ENCODE data around the gene MTERF4. TPM values are rescaled to one million over a fixed set of nuclear protein-coding genes. Genes with fewer than 3 reads are reported as not detected.

Gene MTERF4
- total RNA-seq, 2 donors from 2014 or later, result 24.6 to 39.4 TPM

DNA sequence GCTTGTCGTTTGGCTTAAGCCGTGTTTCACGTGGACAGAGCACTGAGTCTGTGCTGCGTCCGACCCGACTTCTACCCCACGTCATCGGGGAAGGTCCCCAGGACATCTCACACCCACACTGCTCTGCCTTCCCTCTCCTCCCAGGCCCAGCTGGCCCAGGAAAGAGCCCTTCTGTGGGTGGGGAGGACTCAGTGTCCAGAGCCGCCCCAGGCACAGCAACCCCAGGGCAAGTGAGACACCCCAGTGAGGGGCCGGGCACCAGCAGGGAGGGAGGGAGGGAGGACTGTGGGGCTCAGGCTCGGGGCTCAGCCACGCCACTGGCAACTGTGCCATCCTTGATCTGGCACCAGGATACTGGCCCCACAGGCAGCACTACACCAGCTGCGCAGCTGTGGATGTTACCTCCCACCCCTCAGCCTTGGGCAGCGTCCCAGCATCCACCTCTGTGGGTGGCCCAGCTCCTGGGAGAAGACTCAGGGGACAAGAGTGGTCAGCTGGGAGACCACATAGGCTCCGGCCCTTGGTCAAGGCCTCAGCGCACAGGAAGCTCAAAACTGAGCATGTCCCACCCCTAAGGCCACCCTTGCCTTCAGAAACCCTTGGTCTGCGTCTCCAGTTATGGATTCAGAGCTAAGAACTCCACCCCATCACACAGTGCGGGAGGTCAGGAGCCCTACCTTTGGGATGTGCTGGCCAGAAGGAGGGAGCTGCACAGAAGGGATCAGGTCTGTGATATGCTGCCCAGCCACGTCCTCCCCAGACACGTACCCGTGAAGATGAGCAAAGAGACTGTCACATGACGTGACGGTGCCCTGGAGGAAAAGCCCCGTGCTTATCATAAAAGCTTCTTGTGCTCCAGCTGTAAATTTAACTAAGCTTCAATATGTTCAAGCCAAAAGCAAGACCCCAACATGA is 35.4 kb upstream of the MTERF4 start:
- no peaks in the 10 kb centered on the region for H3K36me3 ChIP-seq
- no peaks in the 10 kb centered on the region for H3K4me1 ChIP-seq (ENCODE audit: control insufficient read depth in 1 of 2, low read depth in 2 of 2)
- DNase-seq (ENCODE audit: low spot score), result no peak
- H3K9me3 ChIP-seq, result no peaks in the 10 kb centered on the region
- TF ChIP-seq, protein P1, sequence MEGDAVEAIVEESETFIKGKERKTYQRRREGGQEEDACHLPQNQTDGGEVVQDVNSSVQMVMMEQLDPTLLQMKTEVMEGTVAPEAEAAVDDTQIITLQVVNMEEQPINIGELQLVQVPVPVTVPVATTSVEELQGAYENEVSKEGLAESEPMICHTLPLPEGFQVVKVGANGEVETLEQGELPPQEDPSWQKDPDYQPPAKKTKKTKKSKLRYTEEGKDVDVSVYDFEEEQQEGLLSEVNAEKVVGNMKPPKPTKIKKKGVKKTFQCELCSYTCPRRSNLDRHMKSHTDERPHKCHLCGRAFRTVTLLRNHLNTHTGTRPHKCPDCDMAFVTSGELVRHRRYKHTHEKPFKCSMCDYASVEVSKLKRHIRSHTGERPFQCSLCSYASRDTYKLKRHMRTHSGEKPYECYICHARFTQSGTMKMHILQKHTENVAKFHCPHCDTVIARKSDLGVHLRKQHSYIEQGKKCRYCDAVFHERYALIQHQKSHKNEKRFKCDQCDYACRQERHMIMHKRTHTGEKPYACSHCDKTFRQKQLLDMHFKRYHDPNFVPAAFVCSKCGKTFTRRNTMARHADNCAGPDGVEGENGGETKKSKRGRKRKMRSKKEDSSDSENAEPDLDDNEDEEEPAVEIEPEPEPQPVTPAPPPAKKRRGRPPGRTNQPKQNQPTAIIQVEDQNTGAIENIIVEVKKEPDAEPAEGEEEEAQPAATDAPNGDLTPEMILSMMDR (IDR thresholded peaks at IDR 0.05), result no peak
- no peaks in the 10 kb centered on the region for H3K27me3 ChIP-seq (replicated peaks; ENCODE audit: insufficient read depth)
- no peak overlapping the region for H3K27ac ChIP-seq
- no peak for ATAC-seq (ENCODE audit: insufficient number of reproducible peaks, low FRiP score, low read depth)
- no peak overlapping the region for H3K4me3 ChIP-seq

DNA sequence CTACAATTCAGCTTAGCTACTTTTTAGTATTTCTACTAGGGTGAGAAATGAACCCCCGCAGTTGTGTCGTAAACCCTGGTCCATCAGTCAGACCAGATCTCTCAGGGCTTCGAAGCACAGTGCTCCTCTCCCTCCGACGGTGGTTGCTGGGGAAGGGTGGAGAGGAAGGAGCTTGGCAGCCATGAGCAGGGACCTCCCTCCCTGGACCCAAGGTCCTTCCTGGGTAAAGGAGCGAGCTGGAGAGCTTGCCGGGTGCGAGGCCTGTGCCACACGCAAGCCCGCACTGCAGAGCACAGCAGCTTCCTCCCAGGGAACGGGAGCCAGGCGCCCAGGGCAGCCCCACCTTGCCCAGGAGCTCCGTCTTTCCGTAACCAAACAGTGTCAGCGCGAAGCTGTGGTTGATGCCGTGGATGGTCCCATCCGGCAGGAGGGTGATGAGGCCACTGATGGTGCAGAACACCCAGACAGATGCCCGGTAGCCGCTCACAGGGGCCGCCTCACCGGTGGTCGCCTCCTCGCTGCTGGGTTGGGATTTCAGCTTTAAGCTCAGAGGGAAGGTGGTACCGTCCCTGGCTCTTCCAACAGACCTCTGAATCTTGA is 34.7 kb upstream of the MTERF4 start:
- Histone ChIP-seq H3K4me3 (no peak overlapping the region), H3K9me3 (no peaks in the 10 kb centered on the region), H3K4me1 (ENCODE audit: control insufficient read depth in 1 of 2, low read depth in 2 of 2) (no peaks in the 10 kb centered on the region), H3K36me3 (no peaks in the 10 kb centered on the region), H3K27me3 (replicated peaks; ENCODE audit: insufficient read depth) (no peaks in the 10 kb centered on the region), H3K27ac (no peak overlapping the region)
- TF ChIP-seq, protein P1 (IDR thresholded peaks at IDR 0.05), result no peak
- no peak for DNase-seq (ENCODE audit: low spot score)
- ATAC-seq (ENCODE audit: insufficient number of reproducible peaks, low FRiP score, low read depth), result no peak

DNA sequence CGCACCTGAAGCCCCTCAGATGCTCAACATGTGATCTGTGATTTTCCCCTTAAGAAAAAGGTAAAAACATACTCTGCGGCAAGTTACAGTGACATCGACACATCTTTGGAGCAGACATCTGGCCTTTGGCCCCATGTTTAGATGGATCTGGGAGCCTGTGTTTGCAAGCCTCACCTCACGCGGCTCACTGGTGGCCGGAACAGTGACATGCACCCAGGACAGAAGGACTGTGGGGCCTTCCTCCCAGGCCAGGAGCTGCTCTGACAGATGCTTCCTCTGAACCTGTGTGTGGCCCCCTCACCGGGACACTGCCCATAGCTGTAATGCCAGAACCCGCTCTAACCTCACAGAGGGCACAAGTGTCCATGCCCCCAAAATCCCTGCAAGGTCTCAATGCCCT is 34.1 kb upstream of the MTERF4 start:
- no peak overlapping the region for H3K4me3 ChIP-seq
- DNase-seq (ENCODE audit: low spot score) (no peak), ATAC-seq (ENCODE audit: insufficient number of reproducible peaks, low FRiP score, low read depth) (no peak)
- H3K36me3 ChIP-seq, result no peaks in the 10 kb centered on the region
- TF ChIP-seq, protein P1 (IDR thresholded peaks at IDR 0.05), result no peak
- no peaks in the 10 kb centered on the region for H3K27me3 ChIP-seq (replicated peaks; ENCODE audit: insufficient read depth)
- H3K9me3 ChIP-seq, result no peaks in the 10 kb centered on the region
- H3K4me1 ChIP-seq (ENCODE audit: control insufficient read depth in 1 of 2, low read depth in 2 of 2), result no peaks in the 10 kb centered on the region
- H3K27ac ChIP-seq, result no peak overlapping the region

DNA sequence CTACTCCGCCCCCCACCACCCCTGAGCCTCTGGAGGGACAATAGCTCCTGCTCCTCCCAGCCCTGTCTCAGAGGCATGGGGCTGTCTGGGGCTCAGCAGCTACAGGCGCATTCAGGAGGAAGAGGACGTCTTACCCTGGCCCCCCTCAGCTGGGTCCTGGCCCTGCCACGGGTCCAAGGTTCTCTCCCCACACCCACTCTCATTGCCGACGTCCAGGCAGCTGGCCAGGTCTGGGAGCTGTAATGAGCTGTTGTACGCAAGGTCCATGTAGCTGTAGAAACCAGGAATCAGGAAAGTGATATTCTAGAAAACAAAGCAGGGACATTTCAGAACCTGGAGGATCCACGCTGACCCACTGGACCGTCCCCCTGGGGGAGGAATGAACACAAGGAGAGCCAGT is 33.6 kb upstream of the MTERF4 start:
- no peaks in the 10 kb centered on the region for H3K36me3 ChIP-seq
- DNase-seq (ENCODE audit: low spot score), result no peak
- no peak overlapping the region for H3K4me3 ChIP-seq
- H3K4me1 ChIP-seq (ENCODE audit: control insufficient read depth in 1 of 2, low read depth in 2 of 2), result no peaks in the 10 kb centered on the region
- ATAC-seq (ENCODE audit: insufficient number of reproducible peaks, low FRiP score, low read depth), result no peak
- no peak overlapping the region for H3K27ac ChIP-seq
- TF ChIP-seq, protein P1 (IDR thresholded peaks at IDR 0.05), result no peak
- H3K9me3 ChIP-seq, result no peaks in the 10 kb centered on the region
- no peaks in the 10 kb centered on the region for H3K27me3 ChIP-seq (replicated peaks; ENCODE audit: insufficient read depth)

DNA sequence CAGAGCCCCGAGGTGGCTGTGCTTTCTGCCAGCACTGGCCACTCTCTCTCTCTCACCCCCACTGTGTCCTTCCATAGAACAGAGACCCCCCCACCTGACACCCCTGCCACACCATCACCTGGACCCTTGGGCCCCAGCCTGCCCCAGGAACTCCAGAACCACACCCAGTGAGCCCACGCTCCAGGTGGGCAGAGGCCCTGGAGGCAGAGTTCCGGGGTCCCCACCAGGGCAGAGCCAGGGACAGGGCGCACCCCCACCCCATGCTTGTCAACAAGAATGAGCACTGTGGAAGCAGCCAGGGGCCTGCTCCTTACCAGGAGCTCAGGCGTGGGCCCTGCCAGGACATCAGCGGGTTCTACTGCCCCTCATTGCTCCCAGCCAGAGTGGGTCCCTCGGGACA is 32.6 kb upstream of the MTERF4 start:
- DNase-seq (ENCODE audit: low spot score) (no peak), ATAC-seq (ENCODE audit: insufficient number of reproducible peaks, low FRiP score, low read depth) (no peak)
- Histone ChIP-seq H3K4me3 (no peak overlapping the region), H3K4me1 (ENCODE audit: control insufficient read depth in 1 of 2, low read depth in 2 of 2) (no peaks in the 10 kb centered on the region), H3K9me3 (no peaks in the 10 kb centered on the region), H3K27ac (no peak overlapping the region), H3K27me3 (replicated peaks; ENCODE audit: insufficient read depth) (no peaks in the 10 kb centered on the region), H3K36me3 (no peaks in the 10 kb centered on the region)
- TF ChIP-seq, protein P1 (IDR thresholded peaks at IDR 0.05), result no peak

Measured in thoracic aorta (tissue), 2 donors.